Kidney epithelial cell (primary cell): ENCODE results near the gene SLC26A1. TPM values are rescaled to one million over a fixed set of nuclear protein-coding genes. Genes with fewer than 3 reads are reported as not detected.

Source experiments
- DNase-seq: peaks from one replicate; pipeline ENCODE4 v3.0.0-alpha.2; 2010; ENCODE audit warnings: low read depth
- H3K27me3 ChIP-seq: 2 replicates; pipeline ENCODE4 v1.6.0; 2011; ENCODE audit warnings: low read length; ENCODE audit not compliant: control insufficient read depth, insufficient read depth
- H3K36me3 ChIP-seq: 2 replicates; pipeline ENCODE4 v1.5.1; 2011; ENCODE audit warnings: low read length; ENCODE audit not compliant: control insufficient read depth, insufficient read depth
- H3K4me3 ChIP-seq: 2 replicates; pipeline ENCODE4 v1.5.1; 2011; ENCODE audit warnings: low read depth, mild to moderate bottlenecking, control low read depth, low read length
- CTCF ChIP-seq: IDR thresholded peaks from 2 replicates; pipeline ENCODE4 v1.5.1; 2011; ENCODE audit warnings: mild to moderate bottlenecking, moderate library complexity, low read length, control low read depth, inconsistent platforms; ENCODE audit not compliant: insufficient read depth, poor library complexity, severe bottlenecking
- total RNA-seq: library from RNA; depleted of rRNA; stranded (reverse); fragments of >200 nt; gene quantifications from 2 replicates; pipeline ENCODE4 v1.2.3, GENCODE V29; 2015

The SLC26A1 gene
- total RNA-seq, 1 donor from 2014 or later, result 0.38 TPM

GRCh38 chr4:1035510-1035909 lies 42.3 kb upstream of the SLC26A1 start:
- Histone ChIP-seq H3K4me3 (no peak overlapping the region), H3K36me3 (no peaks in the 10 kb centered on the region), H3K27me3 (peaks cover 22% of the 10 kb centered on the region)
- no peak for TF ChIP-seq CTCF
- no peak for DNase-seq

GRCh38 chr4:1033840-1034551 lies 40.8 kb upstream of the SLC26A1 start:
- TF ChIP-seq CTCF, result no peak
- Histone ChIP-seq H3K27me3 (peaks cover 35% of the 10 kb centered on the region), H3K36me3 (no peaks in the 10 kb centered on the region), H3K4me3 (no peak overlapping the region)
- no peak for DNase-seq

- no peak for TF ChIP-seq CTCF
- DNase-seq, result no peak
- Histone ChIP-seq H3K27me3 (peaks cover 46% of the 10 kb centered on the region), H3K36me3 (no peaks in the 10 kb centered on the region), H3K4me3 (no peak overlapping the region)
Observed at GRCh38 chr4:1032861-1033260, 39.7 kb upstream of the SLC26A1 start.

GRCh38 chr4:1031956-1032795 lies 39.0 kb upstream of the SLC26A1 start:
- DNase-seq, result no peak
- TF ChIP-seq CTCF, result peak; percentile 43
- Histone ChIP-seq H3K36me3 (no peaks in the 10 kb centered on the region), H3K4me3 (no peak overlapping the region), H3K27me3 (peaks cover 47% of the 10 kb centered on the region)

- H3K36me3 ChIP-seq, result no peaks in the 10 kb centered on the region
- peaks cover 47% of the 10 kb centered on the region for H3K27me3 ChIP-seq
- no peak for TF ChIP-seq CTCF
- DNase-seq, result no peak
- H3K4me3 ChIP-seq, result no peak overlapping the region
Observed at GRCh38 chr4:1031346-1031745, 38.1 kb upstream of the SLC26A1 start.
